GM12891 (cell line): ENCODE data around the gene IGF2BP1.

Experiments used
- POLR2A ChIP-seq: IDR thresholded peaks from 2 replicates; pipeline ENCODE4 v1.6.1; 2011; ENCODE audit warnings: low read depth, low read length, control low read depth
- TAF1 ChIP-seq: IDR thresholded peaks from 2 replicates; pipeline ENCODE4 v1.6.1; 2011; ENCODE audit warnings: low read depth, low read length, control low read depth

GRCh38 chr17:49020609-49021008 lies 23.4 kb downstream of the IGF2BP1 start:
- TF ChIP-seq POLR2A (no peak), TAF1 (no peak)
